Astrocyte (in vitro differentiated cells and primary cell): ENCODE measurements around the gene HBS1L.

Experiments
- CTCF ChIP-seq: IDR thresholded peaks from 2 replicates; pipeline ENCODE4 v1.5.1; 2011; ENCODE audit warnings: low read depth, mild to moderate bottlenecking, inconsistent platforms, low read length, moderate library complexity; ENCODE audit not compliant: insufficient read depth
- EZH2 ChIP-seq: IDR thresholded peaks from 2 replicates; pipeline ENCODE4 v1.6.1; 2012; ENCODE audit warnings: mild to moderate bottlenecking, low read length, inconsistent platforms; ENCODE audit not compliant: insufficient read depth

GRCh38 chr6:134932098-134932497 lies 122.5 kb downstream of the HBS1L start:
- TF ChIP-seq CTCF (no peak), EZH2 (no peak)
